Bronchial epithelial cell (primary cell): ENCODE results near the gene TCP10L. TPM values are rescaled to one million over a fixed set of nuclear protein-coding genes. Genes with fewer than 3 reads are reported as not detected.

Experiments used
- DNase-seq: peaks from one replicate; pipeline ENCODE4 v3.0.0-alpha.2; 2010; ENCODE audit warnings: low read depth
- FAIRE-seq: peaks from 2 replicates; lab custom pipeline; 2011; peaks lifted over from hg19 to GRCh38; lab: Jason Lieb, UNC
- H3K27me3 ChIP-seq: 2 replicates; pipeline ENCODE4 v1.5.1; 2011; ENCODE audit warnings: low read length; ENCODE audit not compliant: control insufficient read depth, insufficient read depth
- H3K36me3 ChIP-seq: 2 replicates; pipeline ENCODE4 v1.5.1; 2011; ENCODE audit warnings: low read length; ENCODE audit not compliant: control insufficient read depth, insufficient read depth
- H3K4me3 ChIP-seq: 2 replicates; pipeline ENCODE4 v1.5.1; 2011; ENCODE audit warnings: mild to moderate bottlenecking, low read depth, low read length, control low read depth
- total RNA-seq: library from RNA; depleted of rRNA; stranded (reverse); fragments of >200 nt; gene quantifications from 2 replicates; pipeline ENCODE4 v1.2.1, GENCODE V29; 2014
- TF ChIP-seq, protein P1 (sequence below): IDR thresholded peaks from 2 replicates; pipeline ENCODE4 v1.5.1; 2011; ENCODE audit warnings: mild to moderate bottlenecking, moderate library complexity, low read length, control low read depth, inconsistent platforms; ENCODE audit not compliant: insufficient read depth, severe bottlenecking

TCP10L gene
- total RNA-seq, 1 donor from 2014 or later: 0.26 TPM

DNA sequence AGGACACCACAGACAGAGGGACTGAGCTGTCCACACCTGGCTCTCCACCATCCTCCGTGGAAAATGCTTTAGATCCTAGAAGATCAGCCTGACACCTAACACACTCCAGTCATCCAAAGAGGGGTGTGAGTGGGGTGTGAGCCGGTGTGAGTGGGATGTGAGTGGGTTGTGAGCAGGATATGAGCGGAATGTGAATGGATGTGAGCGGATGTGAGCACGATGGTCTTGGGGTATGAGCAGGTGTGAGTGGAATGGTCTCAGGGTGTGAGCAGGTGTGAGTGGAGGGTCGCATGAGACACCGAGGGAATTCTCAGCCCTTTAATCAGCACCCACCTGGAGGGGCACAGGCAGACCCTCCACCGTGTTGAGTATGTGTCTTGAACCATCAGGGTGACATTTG lies 851 bp downstream of the TCP10L start:
- DNase-seq: no peak
- TF ChIP-seq, protein P1, sequence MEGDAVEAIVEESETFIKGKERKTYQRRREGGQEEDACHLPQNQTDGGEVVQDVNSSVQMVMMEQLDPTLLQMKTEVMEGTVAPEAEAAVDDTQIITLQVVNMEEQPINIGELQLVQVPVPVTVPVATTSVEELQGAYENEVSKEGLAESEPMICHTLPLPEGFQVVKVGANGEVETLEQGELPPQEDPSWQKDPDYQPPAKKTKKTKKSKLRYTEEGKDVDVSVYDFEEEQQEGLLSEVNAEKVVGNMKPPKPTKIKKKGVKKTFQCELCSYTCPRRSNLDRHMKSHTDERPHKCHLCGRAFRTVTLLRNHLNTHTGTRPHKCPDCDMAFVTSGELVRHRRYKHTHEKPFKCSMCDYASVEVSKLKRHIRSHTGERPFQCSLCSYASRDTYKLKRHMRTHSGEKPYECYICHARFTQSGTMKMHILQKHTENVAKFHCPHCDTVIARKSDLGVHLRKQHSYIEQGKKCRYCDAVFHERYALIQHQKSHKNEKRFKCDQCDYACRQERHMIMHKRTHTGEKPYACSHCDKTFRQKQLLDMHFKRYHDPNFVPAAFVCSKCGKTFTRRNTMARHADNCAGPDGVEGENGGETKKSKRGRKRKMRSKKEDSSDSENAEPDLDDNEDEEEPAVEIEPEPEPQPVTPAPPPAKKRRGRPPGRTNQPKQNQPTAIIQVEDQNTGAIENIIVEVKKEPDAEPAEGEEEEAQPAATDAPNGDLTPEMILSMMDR: no peak
- no peak for FAIRE-seq
- H3K36me3 ChIP-seq: no peaks in the 10 kb centered on the region
- H3K4me3 ChIP-seq: no peak overlapping the region
- peaks cover 4% of the 10 kb centered on the region for H3K27me3 ChIP-seq

DNA sequence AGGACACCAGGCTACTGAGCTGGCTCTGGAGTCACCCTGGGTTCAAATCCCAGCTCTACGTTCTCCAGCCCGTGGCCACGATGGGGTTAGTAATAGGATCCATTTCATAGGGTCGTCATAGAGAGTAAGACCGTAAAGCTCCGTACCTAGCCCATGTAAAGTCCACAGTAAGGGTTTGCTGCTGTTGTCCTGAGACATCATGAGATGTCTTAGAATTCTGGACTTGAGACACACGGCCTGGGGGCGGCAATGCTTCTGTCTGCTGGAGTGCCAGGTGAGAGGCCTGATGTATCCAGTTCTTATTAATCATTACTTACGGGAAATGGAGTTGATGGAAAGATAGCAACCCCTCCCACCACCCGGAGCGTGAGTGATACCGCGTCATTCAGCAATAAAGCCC lies 3.6 kb downstream of the TCP10L start:
- H3K36me3 ChIP-seq: no peaks in the 10 kb centered on the region
- FAIRE-seq: no peak
- no peak for DNase-seq
- H3K27me3 ChIP-seq: peaks cover 4% of the 10 kb centered on the region
- no peak overlapping the region for H3K4me3 ChIP-seq
- TF ChIP-seq, protein P1: no peak

DNA sequence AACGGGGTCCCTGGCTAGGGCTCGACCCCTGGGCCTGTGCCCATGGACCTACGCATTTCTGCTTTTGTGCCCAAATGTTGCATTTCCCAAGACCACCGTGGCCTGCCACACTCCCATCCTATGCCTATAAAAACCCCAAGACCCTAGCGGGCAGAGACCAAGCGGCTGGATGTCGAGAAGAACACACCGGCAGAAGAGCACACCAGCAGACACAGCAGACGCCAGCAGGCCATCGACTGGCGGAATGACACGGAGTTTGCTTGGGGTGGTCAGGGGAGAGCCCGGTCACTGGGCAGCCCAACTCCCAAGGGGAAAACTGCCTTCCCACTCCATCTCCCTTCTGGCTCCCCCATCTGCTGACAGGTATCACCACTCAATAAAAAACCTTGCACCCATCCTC lies 4.4 kb downstream of the TCP10L start:
- TF ChIP-seq, protein P1: no peak
- DNase-seq (no peak), FAIRE-seq (no peak)
- Histone ChIP-seq H3K27me3 (peaks cover 4% of the 10 kb centered on the region), H3K36me3 (no peaks in the 10 kb centered on the region), H3K4me3 (no peak overlapping the region)

DNA sequence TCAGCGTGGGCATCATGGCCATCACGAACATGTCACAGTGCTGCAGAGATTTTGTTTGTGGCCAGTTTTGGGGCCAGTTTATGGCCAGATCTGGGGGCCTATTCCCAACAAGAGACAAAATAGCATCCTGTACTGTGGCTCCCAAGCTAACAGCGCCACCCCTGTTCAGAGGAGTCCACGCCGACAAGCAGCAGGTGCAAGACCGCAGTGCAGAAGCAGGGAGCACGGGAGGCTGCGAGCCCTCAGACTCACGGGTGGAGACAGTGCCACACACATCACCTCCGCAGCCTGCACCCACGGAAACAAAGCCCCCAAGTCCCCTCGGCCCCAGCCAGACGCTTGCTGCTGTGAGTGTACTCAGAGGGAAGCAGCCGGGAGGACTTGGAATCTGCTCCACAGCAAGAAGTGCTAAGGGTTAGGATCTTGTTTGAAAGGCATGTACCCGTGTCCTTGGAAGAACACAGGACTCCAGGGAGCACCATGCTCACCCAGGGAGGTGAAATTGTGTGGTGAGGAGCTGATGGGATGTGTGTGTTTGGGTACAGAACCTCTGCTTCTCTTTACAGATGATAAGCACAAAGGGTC lies 7.1 kb downstream of the TCP10L start:
- no peak for FAIRE-seq
- H3K4me3 ChIP-seq: no peak overlapping the region
- DNase-seq: peak; percentile 13
- TF ChIP-seq, protein P1: peak; percentile 63
- peaks cover 3% of the 10 kb centered on the region for H3K27me3 ChIP-seq
- no peaks in the 10 kb centered on the region for H3K36me3 ChIP-seq

DNA sequence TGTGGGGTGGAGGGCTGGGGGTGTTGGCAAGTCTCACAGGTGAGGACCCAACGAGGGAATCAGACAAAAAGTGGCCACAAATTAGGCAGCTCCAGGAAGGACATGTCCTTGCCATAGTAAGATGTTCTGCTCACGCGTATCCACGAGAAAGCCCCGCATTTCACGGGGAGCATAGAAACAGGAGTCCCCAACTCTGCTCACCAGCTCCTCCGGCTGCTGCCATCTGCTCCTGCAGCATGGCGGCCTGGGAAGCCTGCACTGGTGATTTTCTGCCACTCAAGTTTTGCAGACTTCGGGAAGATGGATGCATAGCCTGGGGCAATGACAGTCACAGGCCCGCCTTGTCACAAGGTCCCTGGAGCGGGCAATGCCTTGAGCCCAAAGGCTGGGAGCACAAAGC lies 9.3 kb downstream of the TCP10L start:
- TF ChIP-seq, protein P1: no peak
- FAIRE-seq: no peak
- no peak overlapping the region for H3K4me3 ChIP-seq

More for the DNA sequence above, 9.3 kb downstream of the TCP10L start:
- Histone ChIP-seq H3K36me3 (no peaks in the 10 kb centered on the region), H3K27me3 (peaks cover 3% of the 10 kb centered on the region)
- no peak for DNase-seq
